K562 (cell line): ENCODE data around the gene ZFP36. TPM values are rescaled to one million over a fixed set of nuclear protein-coding genes. Genes with fewer than 3 reads are reported as not detected.
A peak's percentile ranks its signal among the peaks of the same experiment; 100 is the strongest.

Source experiments
- BCOR ChIP-seq: fragments of 450-650 bp; IDR thresholded peaks from 2 replicates; pipeline ENCODE4 v1.6.1; 2016
- CREB3 ChIP-seq: fragments of 450-650 bp; conservative IDR thresholded peaks from 2 replicates; pipeline ENCODE4 v1.6.1; 2016; ENCODE audit warnings: missing genetic modification characterization, low read depth, mild to moderate bottlenecking, missing compliant biosample characterization, moderate library complexity
- CSDE1 ChIP-seq, 2 experiments: fragments of 450-650 bp; IDR thresholded peaks; 2 replicates each; pipeline ENCODE4 v1.6.1; 2016; ENCODE audit warnings: mild to moderate bottlenecking in 1 of 2
- MGA ChIP-seq: fragments of 450-650 bp; IDR thresholded peaks from 2 replicates; pipeline ENCODE4 v1.6.1; 2016; ENCODE audit warnings: mild to moderate bottlenecking, moderate library complexity
- RERE ChIP-seq: sonication (generic); formaldehyde crosslinking; IDR thresholded peaks from 2 replicates; pipeline ENCODE4 v1.8.0; 2023; ENCODE audit warnings: missing genetic modification reagents, mild to moderate bottlenecking, borderline replicate concordance
- ZNF224 ChIP-seq: sonication (generic); formaldehyde crosslinking; IDR thresholded peaks from 2 replicates; pipeline ENCODE4 v1.8.0; 2022; ENCODE audit warnings: mild to moderate bottlenecking, missing genetic modification reagents
- ZNF740 ChIP-seq, 3 experiments: fragments of 200-800 bp in 1 of 3; sonication (Bioruptor generic) in 1 of 3; sonication (generic) in 1 of 3; formaldehyde crosslinking in 1 of 3; IDR thresholded peaks; 2 replicates each; pipeline versions ENCODE4 v1.6.1 to v1.8.0; 2016 to 2022; ENCODE audit warnings: mild to moderate bottlenecking in 2 of 3, missing compliant biosample characterization in 2 of 3, missing genetic modification characterization in 2 of 3, missing genetic modification reagents in 1 of 3
- ZNF77 ChIP-seq: fragments of 250-450 bp; sonication (Bioruptor Pico); IDR thresholded peaks from 2 replicates; pipeline ENCODE4 v1.5.0; 2020
- polyA plus RNA-seq, 8 experiments: library from polyadenylated mRNA; depleted of rRNA in 4 of 8; stranded (reverse) in 5 of 8; unstranded in 3 of 8; fragments of >200 nt; fragmentation: Nextera tagmentation in 2 of 8; fragmentation: Illumina TruSeq in 1 of 8; extraction: Ambion mirVana in 2 of 8; extraction: Trizol in 1 of 8; gene quantifications; 2 replicates each; pipeline versions ENCODE4 v1.2.1 to v1.2.3, GENCODE V29; 2011 to 2014; ENCODE audit warnings: inconsistent platforms in 1 of 8, missing spikeins in 1 of 8
- total RNA-seq, 7 experiments: library from RNA; depleted of rRNA in 6 of 7; stranded (reverse); fragments of >200 nt in 6 of 7; fragmentation: Illumina TruSeq in 2 of 7; extraction: Trizol in 2 of 7; gene quantifications; 2 replicates each; pipeline versions ENCODE4 v1.2.1 to v1.2.3, GENCODE V29; 2011 to 2021; ENCODE audit warnings: low replicate concordance in 1 of 7

The ZFP36 gene
- total and polyA plus RNA-seq, 9 of the 15 experiments (the other 6 are each of a cell fraction or from before 2014, with no cell fraction given): 1.0 to 20.1 (median 3.5) TPM

GRCh38 chr19:39419003-39419402 is 12.4 kb downstream of the ZFP36 start (continued):
- no peak for TF ChIP-seq CREB3 (tag)
- TF ChIP-seq MGA: no peak
- no peak for TF ChIP-seq ZNF740 (CRISPR knock-in tag; IDR thresholded peaks at IDR 0.05)
- no peak for TF ChIP-seq ZNF740 (tag; IDR thresholded peaks at IDR 0.05)
- no peak for TF ChIP-seq CSDE1 (IDR thresholded peaks at IDR 0.05)
- peak; percentile 70; the same call in 1 of the 2 replicates for TF ChIP-seq BCOR
- no peak for TF ChIP-seq ZNF77 (CRISPR knock-in tag)
- no peak for TF ChIP-seq RERE
- TF ChIP-seq ZNF224: no peak
